T-helper 22 cell (primary cell): ENCODE measurements around the gene GPR137B.

ENCODE experiments used
- DNase-seq: peaks from one replicate; pipeline ENCODE4 v3.0.0-alpha.2; 2020; ENCODE audit warnings: low read depth

Gene GPR137B

DNA sequence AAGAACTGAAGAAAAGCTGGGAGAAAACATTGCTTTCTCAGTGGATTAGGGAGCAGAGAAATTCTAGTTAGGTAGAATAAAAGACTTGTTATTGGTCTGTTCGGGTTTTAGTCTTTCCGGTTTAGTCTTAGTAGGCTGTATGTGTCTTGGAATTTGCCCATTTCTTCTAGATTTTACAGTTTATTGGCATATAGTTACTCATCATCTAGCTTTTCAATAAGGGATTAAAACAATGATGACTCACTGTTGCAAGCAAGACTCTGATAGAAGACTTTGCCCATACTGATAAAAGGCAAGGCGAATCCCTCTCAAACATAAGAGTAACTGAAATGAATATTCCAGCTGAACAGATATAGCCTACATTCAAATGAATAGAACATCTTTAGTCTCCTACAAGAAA lies 62.3 kb downstream of the GPR137B start:
- no peak for DNase-seq

GRCh38 chr1:236206548-236206947 lies 64.2 kb downstream of the GPR137B start:
- DNase-seq: no peak

- DNase-seq: no peak
These were observed 64.8 kb downstream of the GPR137B start for GRCh38 chr1:236207121-236207520.

GRCh38 chr1:236207569-236207968 lies 65.2 kb downstream of the GPR137B start:
- no peak for DNase-seq

- DNase-seq: no peak
These were observed 66.8 kb downstream of the GPR137B start for GRCh38 chr1:236209185-236209584.

GRCh38 chr1:236209713-236210112 lies 67.4 kb downstream of the GPR137B start:
- DNase-seq: no peak

DNA sequence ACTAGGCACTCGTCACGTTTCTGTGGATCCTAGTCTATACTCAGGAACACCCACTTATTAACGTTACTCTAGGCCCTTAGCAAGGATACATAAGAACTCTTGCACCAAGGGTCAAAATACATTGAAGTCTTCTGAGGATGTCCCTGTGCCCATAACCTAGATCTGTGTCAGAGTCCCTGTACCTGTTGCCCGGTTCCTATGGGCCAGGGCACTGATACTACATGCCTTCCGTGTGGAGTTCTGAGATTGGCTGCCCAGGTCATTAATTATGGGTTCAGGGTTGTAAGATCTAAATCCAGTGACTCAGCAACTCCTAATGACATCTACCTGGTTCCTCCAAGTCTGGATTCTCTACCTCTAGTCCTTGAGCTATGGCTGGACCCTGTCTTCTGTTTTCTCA lies 69.5 kb downstream of the GPR137B start:
- no peak for DNase-seq

- DNase-seq: no peak
These were observed 71.2 kb downstream of the GPR137B start for GRCh38 chr1:236213534-236213933.

DNA sequence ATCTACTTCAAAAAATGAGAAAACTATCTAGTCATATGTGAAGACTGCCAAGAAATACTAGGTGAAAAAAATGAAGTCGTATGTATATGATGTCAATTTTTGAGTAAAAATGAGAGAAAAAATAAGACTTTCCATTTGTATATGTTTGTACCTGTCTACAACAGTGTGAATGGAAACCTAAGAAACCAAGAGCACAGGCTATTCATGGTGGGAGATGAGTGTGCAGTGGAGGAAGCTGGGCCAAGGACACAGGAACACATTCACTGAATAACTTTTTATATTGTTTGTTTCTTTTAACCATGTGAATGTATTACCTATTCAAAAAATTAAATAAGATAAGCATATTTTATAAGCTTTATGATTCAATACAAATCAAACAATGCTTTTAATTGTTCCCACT lies 72.4 kb downstream of the GPR137B start:
- no peak for DNase-seq

- DNase-seq: no peak
These were observed 78.1 kb downstream of the GPR137B start for GRCh38 chr1:236220473-236220872.

DNA sequence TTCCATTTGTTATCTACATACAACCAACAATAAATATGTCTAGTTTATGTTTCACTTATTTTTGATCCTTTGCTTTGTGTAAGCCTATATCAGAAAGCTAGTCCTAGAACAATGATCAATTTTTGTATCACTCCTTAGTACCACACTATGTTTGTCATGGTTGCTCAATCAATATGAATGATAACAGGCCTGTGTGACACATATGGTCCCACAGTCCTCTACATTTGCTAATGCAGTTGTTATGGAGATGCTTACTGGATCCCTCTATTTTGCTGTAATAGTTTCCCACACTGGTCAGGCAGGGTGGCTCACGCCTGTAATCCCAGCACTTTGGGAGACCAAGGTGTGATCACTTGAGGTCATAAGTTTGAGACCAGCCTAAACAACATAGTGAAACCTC lies 80.3 kb downstream of the GPR137B start:
- no peak for DNase-seq

DNA sequence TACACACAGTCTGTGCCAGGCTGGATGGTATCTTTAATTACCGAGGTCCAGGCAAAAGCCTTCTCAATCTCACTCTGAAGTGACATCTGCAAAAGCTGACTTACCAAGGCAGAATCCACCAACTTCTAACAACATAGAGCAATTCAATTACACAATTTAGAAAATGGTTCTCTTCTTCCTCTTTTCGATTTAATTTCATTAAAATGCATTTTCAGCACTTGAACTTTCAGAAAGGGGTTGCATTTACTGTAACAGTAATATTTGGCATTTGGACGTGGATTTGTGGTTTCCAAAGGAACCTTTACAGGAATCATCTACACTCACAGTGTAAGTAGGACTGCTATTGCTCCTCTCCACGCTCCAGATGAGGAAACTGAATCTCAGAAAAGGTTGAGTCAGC lies 86.1 kb downstream of the GPR137B start:
- no peak for DNase-seq

DNA sequence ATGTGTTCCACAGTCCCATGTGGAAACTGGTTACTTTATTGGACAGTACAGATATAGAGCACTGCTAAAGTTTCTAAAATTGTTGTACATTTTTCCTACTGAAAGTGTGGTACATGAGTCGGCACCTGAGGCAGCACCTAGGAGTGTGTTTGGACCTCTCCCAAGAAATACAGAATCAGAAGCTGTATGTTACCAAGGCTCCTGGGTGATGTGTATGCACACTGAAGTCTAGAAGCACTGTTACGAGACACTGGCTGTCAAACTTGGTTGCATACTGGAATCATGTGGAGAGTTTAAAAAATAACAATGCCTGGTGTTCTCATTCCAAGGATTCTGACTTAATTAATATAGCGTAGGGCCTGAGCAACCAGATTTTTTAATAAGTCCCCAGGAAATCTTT lies 92.8 kb downstream of the GPR137B start:
- no peak for DNase-seq

DNA sequence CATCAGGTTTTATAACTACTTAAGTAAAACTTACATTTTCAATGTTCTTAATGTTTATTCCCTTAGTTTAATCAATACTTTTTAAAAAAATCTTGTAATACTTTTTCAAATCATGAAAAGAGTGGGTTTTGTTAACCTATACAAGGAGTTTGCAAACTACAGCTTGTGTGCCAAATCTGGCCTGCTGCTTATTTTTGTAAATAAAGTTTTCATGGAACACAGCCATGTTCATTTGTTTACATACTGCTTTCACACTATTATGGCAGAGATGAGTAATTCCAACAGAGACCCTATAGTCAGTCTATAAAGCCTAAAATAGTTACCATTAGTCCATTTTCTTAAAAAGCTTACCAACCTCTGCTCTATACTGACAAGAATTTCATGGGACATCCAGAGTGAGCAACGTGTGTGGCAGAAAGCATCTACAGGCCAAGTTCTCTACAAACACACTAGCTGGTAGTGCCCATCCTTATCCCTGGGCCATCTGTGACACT lies 96.8 kb downstream of the GPR137B start:
- DNase-seq: no peak

DNA sequence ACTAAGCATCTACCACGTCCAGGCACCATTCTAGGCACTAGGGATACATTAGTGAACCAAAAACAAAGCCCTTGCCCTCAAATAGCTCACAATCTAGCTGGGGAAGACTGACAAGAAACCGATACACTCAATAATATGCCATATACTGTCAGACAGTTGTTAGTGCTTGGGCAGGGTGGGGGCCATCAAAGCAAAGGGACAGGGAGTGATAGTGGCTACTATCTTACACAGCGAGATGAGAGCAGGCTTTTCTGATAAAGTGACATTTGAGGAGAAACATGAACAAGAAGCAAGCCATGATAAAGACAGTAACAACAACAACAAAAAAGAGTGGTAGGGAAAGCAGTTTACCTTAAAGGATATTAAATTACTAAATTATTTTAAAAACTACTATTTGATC lies 98.3 kb downstream of the GPR137B start:
- DNase-seq: no peak

GRCh38 chr1:236242568-236242967 lies 100.2 kb downstream of the GPR137B start:
- DNase-seq: no peak

GRCh38 chr1:236247286-236247685 lies 104.9 kb downstream of the GPR137B start:
- DNase-seq: no peak

DNA sequence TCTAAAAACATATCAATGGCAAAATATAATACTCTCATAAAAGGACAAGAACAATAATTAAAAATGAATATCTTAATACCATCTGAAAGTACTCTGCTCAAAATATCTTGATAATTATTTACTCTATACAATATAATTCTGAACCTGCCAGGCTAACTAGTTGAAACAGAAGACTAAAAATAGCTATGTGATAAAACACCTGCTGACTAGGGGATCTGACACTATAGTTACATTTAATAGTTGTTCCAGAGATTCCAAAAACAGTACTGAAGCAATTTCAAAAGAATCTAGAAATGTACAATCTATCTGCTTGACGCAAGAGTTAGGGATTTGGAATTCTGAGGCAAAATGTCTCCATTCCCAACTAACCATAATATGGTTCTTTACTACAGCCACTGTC lies 109.2 kb downstream of the GPR137B start:
- DNase-seq: no peak

DNA sequence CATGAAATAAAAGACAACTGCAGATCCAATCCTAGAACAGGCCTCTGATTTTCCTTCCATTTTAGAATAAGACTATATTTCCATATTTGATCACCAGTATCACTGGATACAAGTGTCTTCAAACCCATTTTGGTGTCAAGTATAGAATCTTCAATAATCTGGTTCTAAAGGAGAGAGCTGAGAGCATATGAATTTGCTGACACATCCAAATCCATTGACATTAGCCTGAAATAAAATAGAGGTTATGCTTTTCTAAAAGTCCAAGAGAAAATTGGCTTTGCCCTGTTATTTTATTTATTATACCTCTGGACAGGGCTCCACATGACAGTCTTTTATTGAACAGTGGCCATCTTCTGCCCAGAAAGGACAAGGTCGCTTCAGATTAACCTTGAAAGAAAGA lies 110.8 kb downstream of the GPR137B start:
- DNase-seq: no peak

DNA sequence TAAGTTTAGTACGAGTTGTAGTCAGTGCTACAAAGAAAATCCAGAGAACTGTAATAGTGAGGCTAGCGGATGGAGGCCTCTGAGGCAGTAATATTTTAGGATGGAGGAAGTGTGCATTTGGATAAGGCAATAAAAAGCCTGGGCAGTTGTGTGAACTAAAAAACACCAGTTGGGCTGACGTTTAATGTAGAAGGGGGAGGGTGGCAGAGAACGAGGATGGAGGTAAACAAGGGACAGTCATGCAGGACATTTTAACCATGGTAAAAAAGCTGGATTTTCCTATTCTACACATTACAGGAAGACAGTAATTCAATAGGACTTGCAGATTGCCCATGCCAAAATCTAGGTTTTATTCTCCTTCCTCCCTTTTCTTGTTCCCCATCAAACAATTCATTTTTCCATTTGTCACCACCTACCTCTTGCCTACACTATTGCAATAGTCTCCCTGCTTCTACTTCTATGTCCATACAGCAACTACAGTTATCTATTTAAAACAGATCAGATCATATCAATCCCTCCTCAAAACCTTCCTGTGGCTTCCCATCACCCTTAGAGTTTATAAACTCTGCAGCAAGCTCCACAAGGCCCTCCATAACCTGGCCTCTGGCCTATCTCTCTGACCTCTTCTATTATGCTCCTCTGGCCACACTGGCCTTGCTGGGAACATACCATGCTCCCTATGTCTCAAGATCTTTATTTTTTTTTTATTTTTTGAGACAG lies 111.7 kb downstream of the GPR137B start:
- no peak for DNase-seq

- no peak for DNase-seq
These were observed 114.9 kb downstream of the GPR137B start for GRCh38 chr1:236257216-236257615.

GRCh38 chr1:236258114-236258622 lies 115.8 kb downstream of the GPR137B start:
- DNase-seq: no peak
